IPS DF 19.7 (cell line): Measurements from ENCODE around the gene CEP97.
"Not testable (repeated sequence)": the region's sequence is repeated elsewhere in the genome, so short reads cannot be mapped to it uniquely, and the experiment has no call there.

Experiments
- DNase-seq: peaks from one replicate; pipeline ENCODE4 v3.0.0-alpha.2; 2013; ENCODE audit warnings: low read depth, low spot score

The CEP97 gene

GRCh38 chr3:101701696-101702634 is 22.4 kb upstream of the CEP97 start:
- DNase-seq, result no peak

GRCh38 chr3:101702726-101703125 is 21.7 kb upstream of the CEP97 start:
- no peak for DNase-seq

GRCh38 chr3:101703169-101703568 is 21.2 kb upstream of the CEP97 start:
- no peak for DNase-seq

- DNase-seq, result not testable (repeated sequence)
Measured at GRCh38 chr3:101704639-101705038, 19.8 kb upstream of the CEP97 start.

- DNase-seq, result no peak
Measured at GRCh38 chr3:101709126-101709525, 15.3 kb upstream of the CEP97 start.

GRCh38 chr3:101718455-101718854 is 6.0 kb upstream of the CEP97 start:
- no peak for DNase-seq

GRCh38 chr3:101719604-101720185 is 4.7 kb upstream of the CEP97 start:
- DNase-seq, result no peak

GRCh38 chr3:101720851-101721840 is 3.3 kb upstream of the CEP97 start:
- DNase-seq, result no peak

GRCh38 chr3:101722394-101723173 is 1.8 kb upstream of the CEP97 start:
- DNase-seq, result no peak

- no peak for DNase-seq
Measured at GRCh38 chr3:101725194-101725889, 928 bp downstream of the CEP97 start.

- DNase-seq, result no peak
Measured at GRCh38 chr3:101725890-101726275, 1.5 kb downstream of the CEP97 start.

GRCh38 chr3:101729586-101729985 is 5.2 kb downstream of the CEP97 start:
- DNase-seq, result no peak

- no peak for DNase-seq
Measured at GRCh38 chr3:101730839-101731238, 6.4 kb downstream of the CEP97 start.

GRCh38 chr3:101732240-101732641 is 7.8 kb downstream of the CEP97 start:
- no peak for DNase-seq

- no peak for DNase-seq
Measured at GRCh38 chr3:101735833-101736232, 11.4 kb downstream of the CEP97 start.

GRCh38 chr3:101741914-101742313 is 17.5 kb downstream of the CEP97 start:
- DNase-seq, result not testable (repeated sequence)

GRCh38 chr3:101744811-101745210 is 20.4 kb downstream of the CEP97 start:
- DNase-seq, result no peak

- not testable (repeated sequence) for DNase-seq
Measured at GRCh38 chr3:101745934-101746333, 21.5 kb downstream of the CEP97 start.

- DNase-seq, result not testable (repeated sequence)
Measured at GRCh38 chr3:101753386-101754113, 29.1 kb downstream of the CEP97 start.

GRCh38 chr3:101758224-101758623 is 33.8 kb downstream of the CEP97 start:
- no peak for DNase-seq
